PC-9 (cell line): ENCODE results near the gene ANO2. TPM values are rescaled to one million over a fixed set of nuclear protein-coding genes. Genes with fewer than 3 reads are reported as not detected.

Experiments
- BruUV-seq: library from RNA; stranded (reverse); fragments of 400-500 nt; replicated peaks from 2 replicates; lab custom pipeline; 2021; lab: Mats Ljungman, UMichigan
- CTCF ChIA-PET: fragments of 300-600 bp; sonication (Branson Sonifier 250); formaldehyde crosslinking; loops from one replicate; lab custom pipeline; 2022; ENCODE audit warnings: antibody characterized with exemption; lab: Charles Lee
- POLR2A ChIA-PET: fragments of 300-600 bp; sonication (Branson Sonifier 250); formaldehyde crosslinking; loops from one replicate; lab custom pipeline; 2022; ENCODE audit warnings: antibody characterized with exemption; ENCODE audit not compliant: unreplicated experiment; lab: Charles Lee
- DNase-seq, 2 experiments: peaks; one replicate each; pipeline versions ENCODE4 v3.0.0 to v3.0.0-alpha.2; 2015 to 2022; ENCODE audit warnings: mixed read lengths in 1 of 2
- H2AFZ ChIP-seq: fragments of 200-600 bp; sonication (generic); 2 replicates; pipeline ENCODE4 v1.8.1; 2017; ENCODE audit warnings: antibody characterized with exemption
- H3F3A ChIP-seq: fragments of 200-600 bp; sonication (generic); 2 replicates; pipeline ENCODE4 v1.8.1; 2017; ENCODE audit warnings: antibody characterized with exemption, mild to moderate bottlenecking, low read depth; ENCODE audit not compliant: insufficient read depth
- H3K27ac ChIP-seq: fragments of 200-600 bp; sonication (generic); 2 replicates; pipeline ENCODE4 v1.6.1; 2016; ENCODE audit warnings: mixed run types
- H3K27me3 ChIP-seq: fragments of 200-600 bp; sonication (generic); 2 replicates; pipeline ENCODE4 v1.6.1; 2016; ENCODE audit warnings: low read depth, mixed run types; ENCODE audit not compliant: insufficient read depth
- H3K36me3 ChIP-seq: fragments of 200-600 bp; sonication (generic); 2 replicates; pipeline ENCODE4 v1.6.1; 2016; ENCODE audit warnings: low read depth, mixed run types
- H3K4me1 ChIP-seq: fragments of 200-600 bp; sonication (generic); replicated peaks from 2 replicates; pipeline ENCODE4 v1.6.1; 2016; ENCODE audit warnings: mixed run types; ENCODE audit not compliant: insufficient read depth
- H3K4me2 ChIP-seq: fragments of 200-600 bp; sonication (generic); 2 replicates; pipeline ENCODE4 v1.6.1; 2017; ENCODE audit warnings: mixed run types
- H3K4me3 ChIP-seq: fragments of 200-600 bp; sonication (generic); 2 replicates; pipeline ENCODE4 v1.6.1; 2016; ENCODE audit warnings: mixed run types
- H3K79me2 ChIP-seq: fragments of 200-600 bp; sonication (generic); 2 replicates; pipeline ENCODE4 v1.6.1; 2017; ENCODE audit warnings: low read depth, mixed run types
- H3K9me2 ChIP-seq: fragments of 200-600 bp; sonication (generic); 2 replicates; pipeline ENCODE4 v1.8.1; 2017; ENCODE audit warnings: mild to moderate bottlenecking; ENCODE audit not compliant: insufficient read depth
- H3K9me3 ChIP-seq: fragments of 200-600 bp; sonication (generic); 2 replicates; pipeline ENCODE4 v1.8.1; 2016; ENCODE audit warnings: low read depth; ENCODE audit not compliant: insufficient read depth
- H4K20me1 ChIP-seq: fragments of 200-600 bp; sonication (generic); 2 replicates; pipeline ENCODE4 v1.8.1; 2017; ENCODE audit not compliant: insufficient read depth
- EZH2 ChIP-seq: fragments of 200-600 bp; sonication (generic); IDR thresholded peaks from 2 replicates; pipeline ENCODE4 v1.8.0; 2017; ENCODE audit warnings: antibody characterized with exemption, low read depth
- intact Hi-C: fragments of 100-400 bp; cut with micrococcal nuclease; formaldehyde crosslinking; loops from one replicate; pipeline ENCODE4 v1.10.0; 2022; ENCODE audit not compliant: unreplicated experiment
- total RNA-seq: library from RNA; stranded (reverse); gene quantifications from 2 replicates; pipeline ENCODE4 v1.2.3, GENCODE V29; 2021
- TF ChIP-seq, protein P1 (sequence below): fragments of 200-600 bp; sonication (generic); conservative IDR thresholded peaks from 2 replicates; pipeline ENCODE4 v1.6.1; 2017; ENCODE audit warnings: mixed run types, antibody characterized with exemption, mild to moderate bottlenecking, moderate library complexity

The ANO2 gene
- total RNA-seq, 1 experiment from 2014 or later = not detected

- Histone ChIP-seq H3K4me1 (no peaks in the 10 kb centered on the region), H3K36me3 (no peaks in the 10 kb centered on the region), H4K20me1 (no peaks in the 10 kb centered on the region), H3K79me2 (no peaks in the 10 kb centered on the region), H3K9me3 (no peaks in the 10 kb centered on the region), H3K27me3 (peaks cover 61% of the 10 kb centered on the region), H3K9me2 (no peaks in the 10 kb centered on the region), H3K27ac (no peak overlapping the region), H2AFZ (no peak overlapping the region), H3K4me3 (no peak overlapping the region), H3F3A (no peaks in the 10 kb centered on the region), H3K4me2 (no peak overlapping the region)
- no peak for DNase-seq
- TF ChIP-seq, protein P1, sequence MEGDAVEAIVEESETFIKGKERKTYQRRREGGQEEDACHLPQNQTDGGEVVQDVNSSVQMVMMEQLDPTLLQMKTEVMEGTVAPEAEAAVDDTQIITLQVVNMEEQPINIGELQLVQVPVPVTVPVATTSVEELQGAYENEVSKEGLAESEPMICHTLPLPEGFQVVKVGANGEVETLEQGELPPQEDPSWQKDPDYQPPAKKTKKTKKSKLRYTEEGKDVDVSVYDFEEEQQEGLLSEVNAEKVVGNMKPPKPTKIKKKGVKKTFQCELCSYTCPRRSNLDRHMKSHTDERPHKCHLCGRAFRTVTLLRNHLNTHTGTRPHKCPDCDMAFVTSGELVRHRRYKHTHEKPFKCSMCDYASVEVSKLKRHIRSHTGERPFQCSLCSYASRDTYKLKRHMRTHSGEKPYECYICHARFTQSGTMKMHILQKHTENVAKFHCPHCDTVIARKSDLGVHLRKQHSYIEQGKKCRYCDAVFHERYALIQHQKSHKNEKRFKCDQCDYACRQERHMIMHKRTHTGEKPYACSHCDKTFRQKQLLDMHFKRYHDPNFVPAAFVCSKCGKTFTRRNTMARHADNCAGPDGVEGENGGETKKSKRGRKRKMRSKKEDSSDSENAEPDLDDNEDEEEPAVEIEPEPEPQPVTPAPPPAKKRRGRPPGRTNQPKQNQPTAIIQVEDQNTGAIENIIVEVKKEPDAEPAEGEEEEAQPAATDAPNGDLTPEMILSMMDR = no peak
- no peak for TF ChIP-seq EZH2
- no TSS peak for BruUV-seq
- ChIA-PET POLR2A (no interaction called here), CTCF (no interaction called here)
- intact Hi-C loops = loop anchor here (5.0 to 10.0 kb wide), 3 partner anchors 550 to 710 kb away; partner anchors contain the start of genes GAPDH and NOP2
Observed at GRCh38 chr12:5984873-5985272, 39.8 kb upstream of the ANO2 start.

DNA sequence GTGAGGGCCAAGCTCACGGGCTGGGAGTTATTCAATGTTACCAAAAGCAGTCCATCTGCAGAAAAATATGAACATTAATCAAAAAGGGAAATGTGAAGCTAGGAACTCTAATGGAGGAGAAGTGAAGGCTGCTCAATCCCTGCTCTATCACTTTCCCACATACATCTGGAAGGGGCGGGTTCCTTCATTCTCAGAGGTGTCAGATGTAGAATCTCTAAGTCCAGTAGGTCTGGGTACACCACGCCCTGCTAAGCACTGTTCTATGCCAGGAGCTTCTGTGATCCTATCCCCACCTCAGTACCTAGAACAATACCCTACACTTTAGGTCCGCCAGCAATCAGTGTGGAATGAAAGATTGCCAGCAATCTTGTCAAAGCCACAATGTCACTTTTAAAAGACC is 37.0 kb upstream of the ANO2 start:
- H3K27me3 ChIP-seq = peaks cover 83% of the 10 kb centered on the region
- H3K4me2 ChIP-seq = no peak overlapping the region
- no peak for TF ChIP-seq EZH2
- TF ChIP-seq, protein P1 = no peak
- no peaks in the 10 kb centered on the region for H3K4me1 ChIP-seq
- H3K9me2 ChIP-seq = no peaks in the 10 kb centered on the region
- no peak overlapping the region for H3K4me3 ChIP-seq
- H3K79me2 ChIP-seq = no peaks in the 10 kb centered on the region
- POLR2A ChIA-PET = no interaction called here
- H3K36me3 ChIP-seq = no peaks in the 10 kb centered on the region
- H3F3A ChIP-seq = no peaks in the 10 kb centered on the region
- BruUV-seq = no TSS peak
- H4K20me1 ChIP-seq = no peaks in the 10 kb centered on the region
- CTCF ChIA-PET = no interaction called here
- H2AFZ ChIP-seq = no peak overlapping the region
- no peak for DNase-seq
- H3K27ac ChIP-seq = no peak overlapping the region
- intact Hi-C loops = loop anchor here (10.0 kb wide), 2 partner anchors 553 to 713 kb away; partner anchors contain the start of gene GAPDH
- no peaks in the 10 kb centered on the region for H3K9me3 ChIP-seq

- POLR2A ChIA-PET = no interaction called here
- Histone ChIP-seq H3F3A (no peaks in the 10 kb centered on the region), H3K4me1 (no peaks in the 10 kb centered on the region), H3K36me3 (no peaks in the 10 kb centered on the region), H3K9me3 (no peaks in the 10 kb centered on the region), H3K9me2 (no peaks in the 10 kb centered on the region), H3K27ac (no peak overlapping the region), H4K20me1 (no peaks in the 10 kb centered on the region), H2AFZ (no peak overlapping the region), H3K27me3 (peaks cover 91% of the 10 kb centered on the region), H3K4me2 (no peak overlapping the region), H3K79me2 (no peaks in the 10 kb centered on the region), H3K4me3 (no peak overlapping the region)
- no TSS peak for BruUV-seq
- TF ChIP-seq EZH2 = no peak
- TF ChIP-seq, protein P1 = no peak
- DNase-seq = no peak
- intact Hi-C loops = no loop called here
- CTCF ChIA-PET = no interaction called here
Observed at GRCh38 chr12:5977556-5977955, 32.5 kb upstream of the ANO2 start.
